Smooth muscle cell of the brain vasculature (primary cell): Measurements from ENCODE around the gene ZNF580.

Source experiments
- DNase-seq: peaks from one replicate; pipeline ENCODE4 v3.0.0-alpha.2; 2012; ENCODE audit warnings: low read depth, low spot score

ZNF580 gene

GRCh38 chr19:55676889-55677505, 36.2 kb downstream of the ZNF580 start:
- DNase-seq = no peak

- no peak for DNase-seq
Measured at GRCh38 chr19:55677572-55678028, 36.8 kb downstream of the ZNF580 start.

- no peak for DNase-seq
Measured at GRCh38 chr19:55678121-55678671, 37.4 kb downstream of the ZNF580 start.

GRCh38 chr19:55679343-55680257, 38.8 kb downstream of the ZNF580 start:
- no peak for DNase-seq

GRCh38 chr19:55680339-55681130, 39.7 kb downstream of the ZNF580 start:
- DNase-seq = no peak

- no peak for DNase-seq
Measured at GRCh38 chr19:55681131-55682092, 40.6 kb downstream of the ZNF580 start.

- DNase-seq = no peak
Measured at GRCh38 chr19:55683449-55684261, 42.9 kb downstream of the ZNF580 start.

GRCh38 chr19:55684946-55685681, 44.3 kb downstream of the ZNF580 start:
- no peak for DNase-seq

- DNase-seq = no peak
Measured at GRCh38 chr19:55685776-55686175, 45.0 kb downstream of the ZNF580 start.

- DNase-seq = no peak
Measured at GRCh38 chr19:55686311-55687050, 45.7 kb downstream of the ZNF580 start.

- no peak for DNase-seq
Measured at GRCh38 chr19:55687281-55688201, 46.7 kb downstream of the ZNF580 start.

- DNase-seq = no peak
Measured at GRCh38 chr19:55688422-55689218, 47.8 kb downstream of the ZNF580 start.

- DNase-seq = no peak
Measured at GRCh38 chr19:55689411-55690108, 48.8 kb downstream of the ZNF580 start.

- DNase-seq = no peak
Measured at GRCh38 chr19:55690109-55690768, 49.4 kb downstream of the ZNF580 start.
